IMR-90 (cell line): Measurements from ENCODE around the gene CDK8.

Experiments used
- BHLHE40 ChIP-seq: fragments of 150-350 bp; IDR thresholded peaks from 2 replicates; pipeline ENCODE4 v1.6.1; 2016; ENCODE audit warnings: mild to moderate bottlenecking, low read depth, low read length
- CEBPB ChIP-seq: IDR thresholded peaks from 2 replicates; pipeline ENCODE4 v1.6.1; 2012; ENCODE audit warnings: low read depth, low read length, improper control_type of control experiment
- CHD1 ChIP-seq: IDR thresholded peaks from 2 replicates; pipeline ENCODE4 v1.6.1; 2012; ENCODE audit warnings: low read depth, low read length, improper control_type of control experiment
- CTCF ChIP-seq: conservative IDR thresholded peaks from 2 replicates; pipeline ENCODE4 v1.5.1; 2012; ENCODE audit warnings: mild to moderate bottlenecking, low read depth, low read length, improper control_type of control experiment
- FOS ChIP-seq: fragments of 150-350 bp; IDR thresholded peaks from 2 replicates; pipeline ENCODE4 v1.6.1; 2016; ENCODE audit warnings: low read depth, low read length
- MAFK ChIP-seq: IDR thresholded peaks from 2 replicates; pipeline ENCODE4 v1.6.1; 2012; ENCODE audit warnings: low read depth, low read length, improper control_type of control experiment
- MAZ ChIP-seq: IDR thresholded peaks from 2 replicates; pipeline ENCODE4 v1.6.1; 2012; ENCODE audit warnings: low read depth, mild to moderate bottlenecking, low read length, improper control_type of control experiment, moderate library complexity, borderline replicate concordance
- MXI1 ChIP-seq: IDR thresholded peaks from 2 replicates; pipeline ENCODE4 v1.6.1; 2012; ENCODE audit warnings: low read depth, mild to moderate bottlenecking, low read length, moderate library complexity, borderline replicate concordance
- POLR2A ChIP-seq: IDR thresholded peaks from 2 replicates; pipeline ENCODE4 v1.6.1; 2012; ENCODE audit warnings: mild to moderate bottlenecking, low read depth, low read length
- RAD21 ChIP-seq: IDR thresholded peaks from 2 replicates; pipeline ENCODE4 v1.6.1; 2012; ENCODE audit warnings: low read length, improper control_type of control experiment
- RCOR1 ChIP-seq: IDR thresholded peaks from 2 replicates; pipeline ENCODE4 v1.6.1; 2012; ENCODE audit warnings: mild to moderate bottlenecking, low read length, improper control_type of control experiment; ENCODE audit not compliant: insufficient replicate concordance
- RFX5 ChIP-seq: IDR thresholded peaks from 2 replicates; pipeline ENCODE4 v1.8.0; 2012; ENCODE audit warnings: low read depth, mild to moderate bottlenecking, low read length, moderate library complexity
- SMC3 ChIP-seq: fragments of 150-350 bp; IDR thresholded peaks from 2 replicates; pipeline ENCODE4 v1.6.1; 2016; ENCODE audit warnings: low read depth, mild to moderate bottlenecking, antibody characterized with exemption, low read length, moderate library complexity
- TF ChIP-seq, protein P1 (sequence below): fragments of 150-350 bp; IDR thresholded peaks from 2 replicates; pipeline ENCODE4 v1.6.1; 2017; ENCODE audit warnings: mild to moderate bottlenecking, antibody characterized with exemption, low read length, low read depth

GRCh38 chr13:26208287-26208686 is 45.6 kb upstream of the CDK8 start:
- TF ChIP-seq CTCF: no peak
- no peak for TF ChIP-seq POLR2A
- TF ChIP-seq, protein P1, sequence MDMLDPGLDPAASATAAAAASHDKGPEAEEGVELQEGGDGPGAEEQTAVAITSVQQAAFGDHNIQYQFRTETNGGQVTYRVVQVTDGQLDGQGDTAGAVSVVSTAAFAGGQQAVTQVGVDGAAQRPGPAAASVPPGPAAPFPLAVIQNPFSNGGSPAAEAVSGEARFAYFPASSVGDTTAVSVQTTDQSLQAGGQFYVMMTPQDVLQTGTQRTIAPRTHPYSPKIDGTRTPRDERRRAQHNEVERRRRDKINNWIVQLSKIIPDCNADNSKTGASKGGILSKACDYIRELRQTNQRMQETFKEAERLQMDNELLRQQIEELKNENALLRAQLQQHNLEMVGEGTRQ: no peak
- TF ChIP-seq MAFK: no peak
- no peak for TF ChIP-seq CEBPB
- TF ChIP-seq SMC3: no peak
- no peak for TF ChIP-seq MXI1
- no peak for TF ChIP-seq RAD21
- no peak for TF ChIP-seq FOS
- TF ChIP-seq RFX5: no peak
- TF ChIP-seq BHLHE40: no peak
- TF ChIP-seq RCOR1: no peak
- TF ChIP-seq MAZ: no peak
- TF ChIP-seq CHD1: no peak
